ENCODE data around the gene SLC35F5. TPM values are rescaled to one million over a fixed set of nuclear protein-coding genes. Genes with fewer than 3 reads are reported as not detected.
A peak's percentile ranks its signal among the peaks of the same experiment; 100 is the strongest.
"Not testable (repeated sequence)": the region's sequence is repeated elsewhere in the genome, so short reads cannot be mapped to it uniquely, and the experiment has no call there.

The SLC35F5 gene
- polyA plus RNA-seq, 3 donors: 137 to 153 (median 148) TPM

GRCh38 chr2:113757138-113757657 is 756 bp upstream of the SLC35F5 start:
- DNase-seq (ENCODE audit: low read depth in 3 of 3, low spot score in 2 of 3): peak in 1 of 3 donors; percentile 36

- DNase-seq (ENCODE audit: low read depth in 3 of 3, low spot score in 2 of 3): peak in 2 of 3 donors; percentile 31 to 56
Measured at GRCh38 chr2:113755835-113756354, 547 bp downstream of the SLC35F5 start.

DNA sequence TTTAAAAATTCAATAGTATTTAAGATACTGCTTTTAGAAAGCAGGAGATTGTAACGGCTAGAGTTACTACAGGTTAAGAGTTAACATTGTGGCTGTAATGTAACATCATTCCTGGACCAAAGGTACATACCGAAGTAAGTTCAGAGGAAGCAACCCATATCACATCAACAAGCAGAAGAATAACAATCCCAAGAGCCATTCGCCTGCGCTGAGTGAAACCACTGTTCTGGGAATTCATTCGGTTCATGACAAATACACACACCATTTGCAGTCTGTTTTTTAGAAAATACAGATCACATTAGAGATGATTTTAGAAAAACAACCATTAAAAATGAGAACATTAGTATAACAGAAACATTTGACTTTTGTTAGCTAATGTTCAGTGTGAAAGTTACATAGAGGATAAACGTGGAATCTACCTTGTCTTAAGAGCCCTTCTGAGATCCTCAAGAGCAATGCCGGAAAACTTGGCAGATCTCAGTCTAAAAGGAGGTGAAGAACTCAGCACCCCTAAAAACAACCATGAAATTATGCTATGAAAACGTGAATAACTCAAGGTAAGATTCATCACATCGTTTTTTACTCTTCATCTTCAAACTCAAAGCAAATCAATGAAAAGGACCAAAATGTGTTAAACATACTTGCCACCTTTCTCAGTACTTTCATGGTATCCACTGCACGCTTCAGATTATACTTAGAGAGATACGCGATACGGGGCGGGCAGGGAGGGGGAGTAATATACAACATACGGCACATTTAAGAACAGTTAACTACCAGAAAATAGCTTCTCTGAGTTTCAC is 1.2 kb downstream of the SLC35F5 start:
- DNase-seq (ENCODE audit: low read depth in 3 of 3, low spot score in 2 of 3): peak in 1 of 3 donors; percentile 13

GRCh38 chr2:113754160-113754559 is 2.3 kb downstream of the SLC35F5 start:
- DNase-seq (ENCODE audit: low read depth in 3 of 3, low spot score in 2 of 3): no peak

DNA sequence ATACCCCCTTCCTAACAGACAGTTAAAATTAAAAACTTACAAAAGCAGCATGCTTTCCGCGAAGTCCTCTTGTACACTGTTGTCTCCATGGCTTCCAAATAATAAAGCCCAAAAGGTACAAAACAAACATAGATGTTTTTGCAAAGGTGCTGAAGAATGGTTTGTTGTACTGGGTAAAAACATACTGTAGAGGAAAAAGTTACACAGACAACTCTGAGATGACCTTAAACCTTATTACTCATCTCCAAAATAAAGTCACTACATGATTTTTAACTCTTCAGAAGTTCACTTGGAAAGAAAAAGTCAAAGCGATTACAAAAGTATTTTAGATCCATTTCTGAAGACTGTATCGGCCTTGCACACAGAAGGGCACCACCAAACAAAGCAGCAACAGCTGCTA is 6.1 kb downstream of the SLC35F5 start:
- no peak for DNase-seq (ENCODE audit: low read depth in 3 of 3, low spot score in 2 of 3)

DNA sequence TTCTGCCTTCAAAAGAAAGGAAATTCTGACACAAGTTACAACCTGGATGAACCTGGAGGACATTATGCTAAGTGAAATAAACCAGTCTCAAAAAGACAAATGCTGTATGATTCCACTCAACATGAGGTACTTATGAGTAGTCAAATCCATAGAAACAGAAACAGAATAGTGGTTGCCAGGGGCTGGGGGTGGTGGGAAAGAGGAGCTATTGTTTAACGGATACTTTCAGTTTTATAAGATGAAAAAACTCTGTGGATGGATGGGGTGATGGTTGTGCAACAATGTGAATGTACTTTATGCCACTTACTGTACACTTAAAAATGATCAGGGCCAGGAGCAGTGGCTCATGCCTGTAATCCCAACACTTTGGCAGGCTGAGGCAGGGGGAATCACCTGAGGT is 15.4 kb downstream of the SLC35F5 start:
- DNase-seq (ENCODE audit: low read depth in 3 of 3, low spot score in 2 of 3): no peak

DNA sequence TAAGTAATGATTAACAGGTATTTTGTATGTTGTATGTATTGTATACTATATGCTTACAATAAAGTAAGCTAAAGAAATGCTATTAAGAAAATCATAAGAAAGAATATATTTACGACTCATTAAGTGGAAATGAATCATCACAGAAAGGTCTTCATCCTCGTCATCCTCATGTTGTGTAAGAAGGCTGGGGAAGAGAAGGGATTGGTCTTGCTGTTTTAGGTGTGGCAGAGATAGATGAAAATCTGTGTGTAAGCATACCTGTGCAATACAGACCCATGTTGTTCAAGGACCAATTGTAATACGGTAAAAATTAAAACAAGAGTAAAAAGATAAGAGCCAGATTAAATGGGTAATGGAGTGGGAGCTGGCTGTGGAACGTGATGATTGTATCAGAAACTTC is 16.6 kb downstream of the SLC35F5 start:
- no peak for DNase-seq (ENCODE audit: low read depth in 3 of 3, low spot score in 2 of 3)

DNA sequence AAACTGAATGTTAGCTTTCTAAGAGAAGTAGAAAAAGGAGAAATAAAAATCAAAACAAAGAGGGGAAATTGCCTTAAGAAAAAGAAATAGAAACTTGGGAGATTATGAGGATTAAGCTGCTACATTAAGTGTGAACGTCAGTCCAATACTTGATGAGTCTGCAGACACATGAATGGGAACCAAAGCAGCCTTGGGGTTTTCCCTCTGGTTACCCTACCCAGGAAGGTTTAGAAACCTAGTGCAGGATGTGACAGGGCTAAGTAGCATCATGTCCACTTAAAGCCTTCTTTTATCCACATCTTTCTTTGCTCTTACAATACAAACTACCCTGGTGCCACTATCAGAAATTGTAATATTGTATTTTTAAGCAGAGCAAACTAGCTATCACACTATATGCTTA is 22.3 kb downstream of the SLC35F5 start:
- no peak for DNase-seq (ENCODE audit: low read depth in 3 of 3, low spot score in 2 of 3)

- DNase-seq (ENCODE audit: low read depth in 3 of 3, low spot score in 2 of 3): no peak
Measured at GRCh38 chr2:113724010-113724409, 32.4 kb downstream of the SLC35F5 start.

GRCh38 chr2:113723411-113723810 is 33.0 kb downstream of the SLC35F5 start:
- DNase-seq (ENCODE audit: low read depth in 3 of 3, low spot score in 2 of 3): no peak

GRCh38 chr2:113720167-113720566 is 36.3 kb downstream of the SLC35F5 start:
- DNase-seq (ENCODE audit: low read depth in 3 of 3, low spot score in 2 of 3): no peak

- no peak for DNase-seq (ENCODE audit: low read depth in 3 of 3, low spot score in 2 of 3)
Measured at GRCh38 chr2:113716291-113716690, 40.2 kb downstream of the SLC35F5 start.

GRCh38 chr2:113712941-113713340 is 43.5 kb downstream of the SLC35F5 start:
- DNase-seq (ENCODE audit: low read depth in 3 of 3, low spot score in 2 of 3): no peak

DNA sequence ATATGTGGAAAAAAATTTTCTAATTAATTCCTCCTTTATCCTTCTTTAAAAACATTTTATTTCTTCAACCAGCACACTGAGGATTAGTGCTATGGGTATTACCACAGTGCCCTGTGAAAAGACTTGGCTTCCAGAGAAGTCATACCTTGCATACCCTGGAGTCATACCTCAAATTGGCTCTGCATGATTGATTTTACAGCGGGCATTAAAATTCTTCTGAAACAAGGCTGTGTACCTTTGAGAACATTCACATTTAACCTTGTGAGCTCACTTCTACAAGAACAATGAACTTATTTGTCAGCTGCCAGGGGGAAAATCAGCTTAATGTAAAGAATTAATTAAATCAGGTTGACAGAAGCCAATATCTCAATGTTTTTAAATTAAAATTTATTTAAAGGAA is 44.6 kb downstream of the SLC35F5 start:
- DNase-seq (ENCODE audit: low read depth in 3 of 3, low spot score in 2 of 3): peak; percentile 41 to 57 (median 42)

DNA sequence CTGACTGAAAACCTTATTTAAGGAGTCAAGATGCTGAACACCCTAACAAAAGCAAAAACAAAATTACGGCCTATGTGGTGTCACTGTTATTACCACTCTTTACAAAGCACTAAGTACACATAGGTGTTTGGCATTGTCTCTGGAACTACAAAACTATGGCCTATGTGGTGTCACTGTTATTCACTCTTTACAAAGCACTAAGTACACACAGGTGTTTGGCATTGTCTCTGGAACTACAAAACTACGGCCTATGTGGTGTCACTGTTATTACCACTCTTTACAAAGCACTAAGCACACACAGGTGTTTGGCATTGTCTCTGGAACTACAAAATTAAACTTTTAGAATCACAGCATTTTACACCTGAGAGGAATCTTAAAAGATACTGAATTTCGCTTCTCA is 47.4 kb downstream of the SLC35F5 start:
- DNase-seq (ENCODE audit: low read depth in 3 of 3, low spot score in 2 of 3): no peak

- no peak for DNase-seq (ENCODE audit: low read depth in 3 of 3, low spot score in 2 of 3)
Measured at GRCh38 chr2:113707106-113707505, 49.3 kb downstream of the SLC35F5 start.

GRCh38 chr2:113705982-113706523 is 50.4 kb downstream of the SLC35F5 start:
- no peak for DNase-seq (ENCODE audit: low read depth in 3 of 3, low spot score in 2 of 3)

DNA sequence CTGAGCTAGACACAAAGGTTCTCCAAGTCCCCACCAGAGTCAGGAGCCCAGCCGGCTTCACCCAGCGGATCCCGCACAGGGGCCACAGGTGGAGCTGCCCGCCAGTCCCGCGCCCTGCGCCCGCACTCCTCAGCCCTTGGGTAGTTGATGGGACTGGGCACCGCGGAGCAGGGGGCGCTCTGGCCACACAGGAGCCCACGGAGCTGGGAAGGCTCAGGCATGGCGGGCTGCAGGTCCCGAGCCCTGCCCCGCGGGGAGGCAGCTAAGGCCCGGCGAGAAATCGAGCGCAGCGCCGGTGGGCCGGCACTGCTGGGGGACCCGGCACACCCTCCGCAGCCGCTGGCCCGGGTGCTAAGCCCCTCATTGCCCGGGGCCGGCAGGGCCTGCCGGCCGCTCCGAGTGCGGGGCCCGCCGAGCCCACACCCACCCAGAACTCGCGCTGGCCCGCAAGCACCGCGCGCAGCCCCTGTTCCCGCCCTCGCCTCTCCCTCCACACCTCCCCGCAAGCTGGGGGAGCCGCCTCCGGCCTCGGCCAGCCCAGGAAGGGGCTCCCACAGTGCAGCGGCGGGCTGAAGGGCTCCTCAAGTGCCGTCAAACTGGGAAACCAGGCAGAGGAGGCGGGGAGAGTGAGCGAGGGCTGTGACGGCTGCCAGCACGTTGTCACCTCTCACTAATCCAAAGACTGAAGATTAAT is 52.0 kb downstream of the SLC35F5 start:
- DNase-seq (ENCODE audit: low read depth in 3 of 3, low spot score in 2 of 3): not testable (repeated sequence)

DNA sequence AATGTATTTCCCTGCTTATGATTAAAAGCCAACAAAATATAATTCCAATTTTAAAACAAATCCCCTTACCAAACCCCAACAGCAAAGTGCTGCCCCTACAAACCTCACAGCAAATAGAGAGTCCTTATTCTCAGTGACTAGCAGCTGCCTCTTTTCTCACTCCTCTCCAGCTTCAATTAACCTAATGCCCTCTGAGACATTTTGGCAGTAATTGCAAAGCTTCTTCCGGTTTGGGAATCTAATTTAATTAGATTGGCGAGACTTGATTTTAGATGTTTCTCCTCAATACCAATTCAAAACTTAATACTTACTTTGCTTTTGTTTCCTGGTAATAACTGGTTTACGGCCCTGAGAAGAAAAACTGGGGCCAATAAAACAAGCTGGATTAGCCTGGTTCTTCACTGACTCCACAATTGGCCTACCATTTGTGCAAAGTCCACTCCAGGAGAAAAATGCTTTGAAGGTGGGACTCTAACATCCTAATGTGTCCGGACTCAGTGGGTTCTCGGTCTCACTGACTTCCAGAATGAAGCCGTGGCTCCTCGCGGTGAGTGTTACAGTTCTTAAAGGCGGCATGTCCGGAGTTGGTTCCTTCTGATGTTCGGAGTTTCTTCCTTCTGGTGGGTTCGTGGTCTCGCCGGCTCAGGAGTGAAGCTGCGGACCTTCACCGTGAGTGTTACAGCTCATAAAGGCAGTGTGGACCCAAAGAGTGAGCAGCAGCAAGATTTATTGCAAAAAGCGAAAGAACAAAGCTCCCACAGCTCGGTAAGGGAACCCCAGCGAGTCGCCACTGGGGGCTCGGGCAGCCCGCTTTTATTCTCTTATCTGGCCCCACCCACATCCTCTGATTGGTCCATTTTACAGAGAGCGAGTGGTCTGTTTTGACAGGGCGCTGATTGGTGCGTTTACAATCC is 52.8 kb downstream of the SLC35F5 start:
- peak; percentile 33 to 53 (median 52) for DNase-seq (ENCODE audit: low read depth in 3 of 3, low spot score in 2 of 3)

- no peak for DNase-seq (ENCODE audit: low read depth in 3 of 3, low spot score in 2 of 3)
Measured at GRCh38 chr2:113700186-113700841, 56.1 kb downstream of the SLC35F5 start.

All from right renal cortex interstitium (tissue), 3 donors.